A673 (cell line): ENCODE results near the gene MIGA2. TPM values are rescaled to one million over a fixed set of nuclear protein-coding genes. Genes with fewer than 3 reads are reported as not detected.

Experiments
- BruUV-seq: library from RNA; stranded (reverse); fragments of 400-500 nt; replicated peaks from 2 replicates; lab custom pipeline; 2021; lab: Mats Ljungman, UMichigan
- CTCF ChIA-PET: fragments of 300-600 bp; sonication (Branson Sonifier 250); formaldehyde crosslinking; loops from one replicate; lab custom pipeline; 2022; ENCODE audit warnings: antibody characterized with exemption; lab: Charles Lee
- POLR2A ChIA-PET: fragments of 300-600 bp; sonication (Branson Sonifier 250); formaldehyde crosslinking; loops from one replicate; lab custom pipeline; 2022; ENCODE audit warnings: antibody characterized with exemption; ENCODE audit not compliant: low non-redundant PET; lab: Charles Lee
- DNase-seq: peaks from one replicate; pipeline ENCODE4 v3.0.0-alpha.2; 2015; ENCODE audit warnings: low spot score
- H3K27ac ChIP-seq: fragments of 200-600 bp; sonication (generic); 2 replicates; pipeline ENCODE4 v1.5.1; 2016; ENCODE audit warnings: mixed run types, low read depth, mild to moderate bottlenecking, mixed read lengths, antibody characterized with exemption, low read length; ENCODE audit not compliant: poor library complexity, severe bottlenecking
- H3K27me3 ChIP-seq: fragments of 200-600 bp; sonication (generic); replicated peaks from 2 replicates; pipeline ENCODE4 v1.6.1; 2017; ENCODE audit warnings: mixed run types, low read depth, mild to moderate bottlenecking, mixed read lengths, antibody characterized with exemption, low read length; ENCODE audit not compliant: insufficient read depth, poor library complexity
- H3K36me3 ChIP-seq: fragments of 200-600 bp; sonication (generic); 2 replicates; pipeline ENCODE4 v1.6.1; 2016; ENCODE audit warnings: mixed run types, mild to moderate bottlenecking, mixed read lengths, antibody characterized with exemption, low read length; ENCODE audit not compliant: insufficient read depth, poor library complexity, severe bottlenecking
- H3K4me1 ChIP-seq: fragments of 200-600 bp; sonication (generic); 2 replicates; pipeline ENCODE4 v1.6.1; 2017; ENCODE audit warnings: mixed run types, mild to moderate bottlenecking, mixed read lengths, antibody characterized with exemption, low read length; ENCODE audit not compliant: insufficient read depth, poor library complexity, severe bottlenecking
- H3K4me3 ChIP-seq: fragments of 200-600 bp; sonication (generic); 2 replicates; pipeline ENCODE4 v1.5.1; 2016; ENCODE audit warnings: low read depth, mixed run types, mild to moderate bottlenecking, mixed read lengths, low read length; ENCODE audit not compliant: poor library complexity, severe bottlenecking
- H3K9me3 ChIP-seq: fragments of 200-600 bp; sonication (generic); 2 replicates; pipeline ENCODE4 v1.6.1; 2016; ENCODE audit warnings: mixed run types, low read depth, mild to moderate bottlenecking, mixed read lengths, antibody characterized with exemption, low read length; ENCODE audit not compliant: poor library complexity, severe bottlenecking
- CTCF ChIP-seq: fragments of 300-800, 200-600 bp; sonication (generic); conservative IDR thresholded peaks from 2 replicates; pipeline ENCODE4 v1.5.1; 2017; ENCODE audit warnings: low read depth, mild to moderate bottlenecking, antibody characterized with exemption, low read length, moderate library complexity, mixed read lengths
- EZH2 ChIP-seq: fragments of 200-600 bp; sonication (generic); IDR thresholded peaks from 2 replicates; pipeline ENCODE4 v1.6.1; 2017; ENCODE audit warnings: borderline replicate concordance, low read depth, mild to moderate bottlenecking, mixed read lengths, antibody characterized with exemption, low read length; ENCODE audit not compliant: poor library complexity, severe bottlenecking
- intact Hi-C: fragments of 100-400 bp; cut with micrococcal nuclease; formaldehyde crosslinking; loops from one replicate; pipeline ENCODE4 v1.10.0; 2022; ENCODE audit not compliant: unreplicated experiment
- total RNA-seq: library from RNA; stranded (reverse); gene quantifications from 2 replicates; pipeline ENCODE4 v1.2.3, GENCODE V29; 2021

MIGA2 gene
- total RNA-seq, 1 experiment from 2014 or later: 27.7 TPM

- H3K27me3 ChIP-seq: no peaks in the 10 kb centered on the region
- H3K36me3 ChIP-seq: peaks cover 35% of the 10 kb centered on the region
- intact Hi-C loops: no loop called here
- POLR2A ChIA-PET: no interaction called here
- no peaks in the 10 kb centered on the region for H3K4me1 ChIP-seq
- no TSS peak for BruUV-seq
- DNase-seq: no peak
- TF ChIP-seq EZH2: no peak
- TF ChIP-seq CTCF: no peak
- CTCF ChIA-PET: no interaction called here
- H3K9me3 ChIP-seq: no peaks in the 10 kb centered on the region
- no peak overlapping the region for H3K4me3 ChIP-seq
- H3K27ac ChIP-seq: no peak overlapping the region
Measured at GRCh38 chr9:129011761-129012181, 24.7 kb upstream of the MIGA2 start.

DNA sequence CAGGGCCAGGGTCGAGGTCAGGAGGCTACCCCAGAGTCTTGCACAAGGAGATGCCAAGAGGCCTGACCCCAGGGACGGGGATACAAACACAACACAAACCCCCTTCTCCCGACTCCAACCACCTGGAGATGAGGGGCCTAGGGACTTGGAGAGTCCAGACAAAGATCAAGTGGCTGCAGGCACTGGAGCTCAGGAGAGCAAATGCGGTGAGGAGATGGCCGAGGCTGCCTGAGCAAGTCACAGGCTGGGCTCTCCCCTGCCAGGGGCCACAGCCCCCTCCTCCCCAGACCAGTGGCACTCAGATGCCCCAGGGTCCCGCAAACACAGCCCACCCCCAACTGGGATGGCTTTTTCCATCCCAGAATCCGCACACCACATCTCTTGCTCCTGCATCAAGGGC is 24.1 kb upstream of the MIGA2 start:
- no peaks in the 10 kb centered on the region for H3K27me3 ChIP-seq
- DNase-seq: no peak
- no peaks in the 10 kb centered on the region for H3K4me1 ChIP-seq
- ChIA-PET CTCF (no interaction called here), POLR2A (no interaction called here)
- no peaks in the 10 kb centered on the region for H3K9me3 ChIP-seq
- no peak overlapping the region for H3K4me3 ChIP-seq
- no TSS peak for BruUV-seq
- peaks cover 30% of the 10 kb centered on the region for H3K36me3 ChIP-seq
- no peak for TF ChIP-seq EZH2
- no peak overlapping the region for H3K27ac ChIP-seq
- intact Hi-C loops: no loop called here

DNA sequence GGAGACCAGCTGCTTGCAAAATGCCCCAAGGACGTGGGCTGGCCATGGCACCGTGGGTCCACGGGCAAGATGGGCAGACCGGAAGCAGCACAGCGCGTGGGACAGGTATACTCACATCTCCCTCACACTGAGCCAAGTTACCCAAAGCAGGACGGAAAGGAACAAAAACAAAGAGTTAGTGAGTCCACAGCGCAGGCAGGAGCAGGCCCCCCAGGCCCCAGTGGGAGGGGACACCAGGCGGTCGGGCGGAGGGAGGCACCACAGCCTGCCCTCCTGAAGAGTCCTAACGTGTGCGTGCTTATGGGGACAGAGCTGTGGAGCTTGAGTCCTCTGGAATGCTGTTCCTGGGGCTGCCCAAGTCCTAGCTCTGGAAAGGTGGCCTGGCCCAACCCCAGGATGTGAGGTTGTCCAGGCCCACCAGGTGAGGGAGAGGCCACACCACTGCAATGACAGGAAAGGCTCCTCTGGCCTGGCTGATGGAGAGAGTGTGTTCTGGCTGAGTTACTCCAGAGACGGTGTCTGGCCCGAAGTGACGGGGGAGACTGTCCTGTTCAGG is 23.5 kb upstream of the MIGA2 start:
- Histone ChIP-seq H3K36me3 (peaks cover 26% of the 10 kb centered on the region), H3K4me3 (no peak overlapping the region), H3K27ac (no peak overlapping the region), H3K9me3 (no peaks in the 10 kb centered on the region), H3K4me1 (no peaks in the 10 kb centered on the region), H3K27me3 (no peaks in the 10 kb centered on the region)
- CTCF ChIA-PET: no interaction called here
- no peak for DNase-seq
- BruUV-seq: no TSS peak
- TF ChIP-seq EZH2 (no peak), CTCF (no peak)
- POLR2A ChIA-PET: no interaction called here
- intact Hi-C loops: no loop called here

DNA sequence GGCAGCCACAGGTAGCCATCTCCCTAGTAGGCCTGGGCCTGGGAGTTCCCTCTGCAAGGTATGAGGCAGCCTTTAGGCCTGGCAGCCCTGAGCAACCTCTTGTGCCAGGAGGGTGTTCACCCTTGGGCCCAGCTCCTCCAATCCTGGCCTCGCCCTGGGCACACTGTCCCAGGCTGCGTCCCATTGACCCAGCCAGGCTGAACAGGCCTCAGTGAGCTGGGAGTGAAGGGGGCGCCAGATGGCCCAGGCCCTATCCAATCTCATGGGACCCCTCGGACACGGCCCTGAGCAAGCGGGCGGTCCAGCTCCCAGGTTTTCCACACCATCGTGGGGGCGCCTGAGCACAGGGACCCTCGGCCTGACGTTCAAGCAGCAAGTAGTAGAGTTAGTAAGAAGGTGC is 22.8 kb upstream of the MIGA2 start:
- no peak for DNase-seq
- Histone ChIP-seq H3K4me3 (no peak overlapping the region), H3K4me1 (no peaks in the 10 kb centered on the region), H3K27me3 (no peaks in the 10 kb centered on the region), H3K9me3 (no peaks in the 10 kb centered on the region), H3K27ac (no peak overlapping the region), H3K36me3 (peaks cover 26% of the 10 kb centered on the region)
- intact Hi-C loops: no loop called here
- no TSS peak for BruUV-seq
- TF ChIP-seq EZH2: no peak
- TF ChIP-seq CTCF: no peak
- POLR2A ChIA-PET: no interaction called here
- CTCF ChIA-PET: no interaction called here
